ENCODE measurements around the gene CCDC12.

GRCh38 chr3:46935989-46936558, 40.5 kb downstream of the CCDC12 start:
- TF ChIP-seq CTCF (IDR thresholded peaks at IDR 0.05; ENCODE audit: insufficient read depth, low read length, poor library complexity, severe bottlenecking) (no peak), EZH2phosphoT487 (conservative IDR thresholded peaks at IDR 0.05; ENCODE audit: low read length) (no peak)

Data from SU-DHL-6 (cell line).